Liver (tissue), 9 donors: ENCODE data around the gene CECR2. TPM values are rescaled to one million over a fixed set of nuclear protein-coding genes. Genes with fewer than 3 reads are reported as not detected.

Source experiments
- DNase-seq: peaks from one replicate; pipeline ENCODE4 v3.0.0-alpha.2; 2017; ENCODE audit warnings: low spot score
- H3K27ac ChIP-seq, 2 donors: one replicate each; pipeline ENCODE4 v1.7.0; 2013; ENCODE audit warnings: inconsistent platforms in 2 of 2, low read length in 2 of 2, control low read depth in 1 of 2, low read depth in 1 of 2, mild to moderate bottlenecking in 1 of 2
- H3K27me3 ChIP-seq, 4 donors: one replicate each; pipeline versions ENCODE4 v1.6.1 to v1.7.0; 2013; ENCODE audit warnings: low read length in 3 of 4, inconsistent platforms in 1 of 4, mild to moderate bottlenecking in 1 of 4, moderate library complexity in 1 of 4; ENCODE audit not compliant: control insufficient read depth in 4 of 4, insufficient read depth in 4 of 4
- H3K36me3 ChIP-seq, 4 donors: one replicate each; pipeline versions ENCODE4 v1.6.1 to v1.7.0; 2013; ENCODE audit warnings: low read length in 3 of 4, mild to moderate bottlenecking in 3 of 4, low read depth in 1 of 4, moderate library complexity in 1 of 4; ENCODE audit not compliant: control insufficient read depth in 4 of 4, insufficient read depth in 3 of 4
- H3K4me1 ChIP-seq, 4 donors: one replicate each; pipeline versions ENCODE4 v1.6.1 to v1.7.0; 2013; ENCODE audit warnings: low read length in 3 of 4, mild to moderate bottlenecking in 3 of 4, moderate library complexity in 1 of 4; ENCODE audit not compliant: control insufficient read depth in 4 of 4, insufficient read depth in 4 of 4
- H3K4me3 ChIP-seq, 3 donors: one replicate each; pipeline versions ENCODE4 v1.6.1 to v1.7.0; 2013; ENCODE audit warnings: low read length in 3 of 3, control low read depth in 1 of 3, low read depth in 1 of 3, mild to moderate bottlenecking in 1 of 3
- H3K9ac ChIP-seq, 2 donors: one replicate each; pipeline ENCODE4 v1.7.0; 2013; ENCODE audit warnings: low read length in 2 of 2, mild to moderate bottlenecking in 2 of 2, moderate library complexity in 2 of 2, control low read depth in 1 of 2, low read depth in 1 of 2
- H3K9me3 ChIP-seq, 4 donors: one replicate each; pipeline versions ENCODE4 v1.6.1 to v1.7.0; 2013; ENCODE audit warnings: low read length in 3 of 4; ENCODE audit not compliant: control insufficient read depth in 4 of 4
- ATF3 ChIP-seq: IDR thresholded peaks from 2 replicates; pipeline ENCODE4 v1.6.1; 2016; ENCODE audit warnings: antibody characterized with exemption
- CTCF ChIP-seq: fragments of 150-350 bp; IDR thresholded peaks from 2 replicates; pipeline ENCODE4 v1.5.1; 2017; ENCODE audit warnings: improper control_type of control experiment, low read depth, low read length; ENCODE audit not compliant: missing input control
- EGR1 ChIP-seq, 2 donors: IDR thresholded peaks; 2 replicates each; pipeline ENCODE4 v1.6.1; 2016 to 2018; ENCODE audit warnings: antibody characterized with exemption in 2 of 2, low read depth in 2 of 2
- FOXA1 ChIP-seq: IDR thresholded peaks from 2 replicates; pipeline ENCODE4 v1.6.1; 2016; ENCODE audit warnings: antibody characterized with exemption
- FOXA2 ChIP-seq: IDR thresholded peaks from 2 replicates; pipeline ENCODE4 v1.6.1; 2016; ENCODE audit warnings: antibody characterized with exemption
- GABPA ChIP-seq, 2 donors: IDR thresholded peaks in 1 of 2; conservative IDR thresholded peaks in 1 of 2; 2 replicates each; pipeline ENCODE4 v1.6.1; 2016; ENCODE audit warnings: antibody characterized with exemption in 2 of 2, mild to moderate bottlenecking in 1 of 2, moderate library complexity in 1 of 2
- HNF4A ChIP-seq, 2 donors: conservative IDR thresholded peaks; 2 replicates each; pipeline ENCODE4 v1.6.1; 2016; ENCODE audit warnings: antibody characterized with exemption in 2 of 2, mild to moderate bottlenecking in 2 of 2
- JUND ChIP-seq, 2 donors: IDR thresholded peaks; 2 replicates each; pipeline ENCODE4 v1.6.1; 2016; ENCODE audit warnings: antibody characterized with exemption in 2 of 2
- RAD21 ChIP-seq, 2 donors: IDR thresholded peaks; 2 replicates each; pipeline ENCODE4 v1.6.1; 2016; ENCODE audit warnings: antibody characterized with exemption in 2 of 2, mild to moderate bottlenecking in 2 of 2
- REST ChIP-seq: IDR thresholded peaks from 2 replicates; pipeline ENCODE4 v1.6.1; 2016; ENCODE audit warnings: antibody characterized with exemption, mild to moderate bottlenecking
- RXRA ChIP-seq, 2 donors: IDR thresholded peaks; 2 replicates each; pipeline ENCODE4 v1.6.1; 2017 to 2018; ENCODE audit warnings: antibody characterized with exemption in 2 of 2, mild to moderate bottlenecking in 1 of 2
- SP1 ChIP-seq: IDR thresholded peaks from 2 replicates; pipeline ENCODE4 v1.6.1; 2018; ENCODE audit warnings: antibody characterized with exemption, mild to moderate bottlenecking
- TAF1 ChIP-seq: conservative IDR thresholded peaks from 2 replicates; pipeline ENCODE4 v1.6.1; 2016; ENCODE audit warnings: antibody characterized with exemption, mild to moderate bottlenecking
- WGBS: extraction: QIAGEN DNeasy Blood & Tissue Kit; methylation state at CpG from one replicate; pipeline ENCODE4 v1.1.7; 2013; 5-methylcytosine and 5-hydroxymethylcytosine counted together
- polyA plus RNA-seq, 2 donors: library from polyadenylated mRNA; stranded (reverse) in 1 of 2; unstranded in 1 of 2; fragments of 200-250 nt in 1 of 2; fragments of >200 nt in 1 of 2; fragmentation: Nextera tagmentation in 1 of 2; extraction: Ambion mirVana in 1 of 2; gene quantifications; one replicate each; pipeline versions ENCODE4 v1.2.1 to v1.2.3, GENCODE V29; 2013 to 2015
- total RNA-seq, 2 donors: library from RNA; depleted of rRNA; stranded (reverse); fragments of >200 nt; gene quantifications; one replicate each; pipeline ENCODE4 v1.2.3, GENCODE V29; 2014
- donor health status: healthy.
- donor health status: healthy.
- donor health status: healthy.
- donor health status: healthy.
- donor health status: healthy.

The CECR2 gene
- total and polyA plus RNA-seq, 4 donors: 1.8 to 9.7 (median 2.1) TPM

- TF ChIP-seq HNF4A (conservative IDR thresholded peaks at IDR 0.05): no peak
- no peak for TF ChIP-seq EGR1 (IDR thresholded peaks at IDR 0.05; ENCODE audit: low read depth in 2 of 2)
- H3K36me3 ChIP-seq: no peaks in the 10 kb centered on the region
- WGBS: 58% methylated on average over 6 of the region's 6 CpGs
- H3K27me3 ChIP-seq: no peaks in the 10 kb centered on the region
- H3K4me3 ChIP-seq: no peak overlapping the region
- no peaks in the 10 kb centered on the region for H3K9me3 ChIP-seq
- H3K4me1 ChIP-seq: peaks cover 11 to 24% (median 13%) of the 10 kb centered on the region in 4 donors
- DNase-seq: no peak
- H3K9ac ChIP-seq: no peak overlapping the region
- peak overlapping the region in 1 of 2 donors; percentile 21 for H3K27ac ChIP-seq
These were observed 35.2 kb upstream of the CECR2 start for GRCh38 chr22:17334059-17334458.

GRCh38 chr22:17334983-17335382, 34.3 kb upstream of the CECR2 start:
- Histone ChIP-seq H3K9me3 (no peaks in the 10 kb centered on the region), H3K9ac (no peak overlapping the region), H3K4me3 (no peak overlapping the region), H3K4me1 (peaks cover 11 to 26% (median 15%) of the 10 kb centered on the region in 4 donors), H3K27me3 (no peaks in the 10 kb centered on the region), H3K36me3 (no peaks in the 10 kb centered on the region), H3K27ac (peak overlapping the region in 1 of 2 donors; percentile 50)
- TF ChIP-seq TAF1 (no peak), EGR1 (IDR thresholded peaks at IDR 0.05; ENCODE audit: low read depth in 2 of 2) (no peak), JUND (IDR thresholded peaks at IDR 0.05) (no peak), GABPA (IDR thresholded peaks at IDR 0.05 in 1 of 2, conservative IDR thresholded peaks at IDR 0.05 in 1 of 2) (no peak), HNF4A (conservative IDR thresholded peaks at IDR 0.05) (peak; percentile 41 to 58), SP1 (peak; percentile 45), ATF3 (no peak), RAD21 (IDR thresholded peaks at IDR 0.05) (peak in 1 of 2 donors; percentile 5), RXRA (IDR thresholded peaks at IDR 0.05) (peak; percentile 40 to 69), FOXA1 (no peak), REST (no peak), FOXA2 (no peak)
- 39% methylated on average over 6 of the region's 6 CpGs for WGBS
- DNase-seq: no peak

- H3K36me3 ChIP-seq: no peaks in the 10 kb centered on the region
- no peak for DNase-seq
- no peaks in the 10 kb centered on the region for H3K27me3 ChIP-seq
- H3K4me1 ChIP-seq: peaks cover 11 to 26% (median 15%) of the 10 kb centered on the region in 4 donors
- no peak overlapping the region for H3K9ac ChIP-seq
- no peak for TF ChIP-seq CTCF
- 72% methylated on average over 5 of the region's 5 CpGs for WGBS
- H3K9me3 ChIP-seq: no peaks in the 10 kb centered on the region
- H3K4me3 ChIP-seq: no peak overlapping the region
- H3K27ac ChIP-seq: no peak overlapping the region
These were observed 33.2 kb upstream of the CECR2 start for GRCh38 chr22:17336061-17336460.
